ENCODE results near the gene TANGO2.

DNA sequence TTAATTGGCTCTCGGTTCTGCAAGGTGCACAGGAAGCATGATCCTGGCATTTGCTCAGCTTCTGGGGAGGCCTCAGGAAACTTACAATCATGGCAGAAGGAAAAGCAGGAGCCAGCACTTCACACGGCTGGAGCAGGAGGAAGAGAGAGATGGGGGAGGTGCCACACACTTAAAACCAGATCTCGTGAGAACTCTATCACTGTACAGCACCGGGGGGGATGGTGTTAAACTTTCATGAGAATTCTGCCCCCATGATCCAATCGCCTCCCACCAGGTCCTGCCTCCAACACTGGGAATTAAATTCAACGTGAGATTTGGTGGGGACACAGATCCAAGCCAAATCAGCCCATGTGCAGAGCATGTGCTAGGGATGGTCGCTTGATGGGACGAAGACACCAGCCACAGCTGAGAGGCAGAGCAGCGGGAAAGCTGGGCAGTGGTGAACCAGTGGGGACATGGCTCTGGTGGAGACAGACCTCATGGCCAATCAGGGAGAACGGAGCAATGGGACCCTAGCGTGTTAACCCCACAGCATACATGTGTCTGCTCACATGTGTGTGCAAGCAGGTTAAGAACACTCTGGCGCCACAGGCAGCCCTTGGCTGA, 6.2 kb downstream of the TANGO2 start:
- no peak for TF ChIP-seq POLR2A (IDR thresholded peaks at IDR 0.05)
- TF ChIP-seq, protein P1, sequence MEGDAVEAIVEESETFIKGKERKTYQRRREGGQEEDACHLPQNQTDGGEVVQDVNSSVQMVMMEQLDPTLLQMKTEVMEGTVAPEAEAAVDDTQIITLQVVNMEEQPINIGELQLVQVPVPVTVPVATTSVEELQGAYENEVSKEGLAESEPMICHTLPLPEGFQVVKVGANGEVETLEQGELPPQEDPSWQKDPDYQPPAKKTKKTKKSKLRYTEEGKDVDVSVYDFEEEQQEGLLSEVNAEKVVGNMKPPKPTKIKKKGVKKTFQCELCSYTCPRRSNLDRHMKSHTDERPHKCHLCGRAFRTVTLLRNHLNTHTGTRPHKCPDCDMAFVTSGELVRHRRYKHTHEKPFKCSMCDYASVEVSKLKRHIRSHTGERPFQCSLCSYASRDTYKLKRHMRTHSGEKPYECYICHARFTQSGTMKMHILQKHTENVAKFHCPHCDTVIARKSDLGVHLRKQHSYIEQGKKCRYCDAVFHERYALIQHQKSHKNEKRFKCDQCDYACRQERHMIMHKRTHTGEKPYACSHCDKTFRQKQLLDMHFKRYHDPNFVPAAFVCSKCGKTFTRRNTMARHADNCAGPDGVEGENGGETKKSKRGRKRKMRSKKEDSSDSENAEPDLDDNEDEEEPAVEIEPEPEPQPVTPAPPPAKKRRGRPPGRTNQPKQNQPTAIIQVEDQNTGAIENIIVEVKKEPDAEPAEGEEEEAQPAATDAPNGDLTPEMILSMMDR (IDR thresholded peaks at IDR 0.05): no peak

All from lower leg skin (tissue), 3 donors.